AG04450 (cell line): ENCODE measurements around the gene ZDHHC7. TPM values are rescaled to one million over a fixed set of nuclear protein-coding genes. Genes with fewer than 3 reads are reported as not detected.

ENCODE experiments used
- CTCF ChIA-PET: fragments of 300-600, 350-600 bp; formaldehyde crosslinking; extraction: SDS; loops from one replicate; lab custom pipeline; 2022; ENCODE audit warnings: antibody characterized with exemption, inconsistent platforms; lab: Charles Lee
- POLR2A ChIA-PET: fragments of 350-600 bp; formaldehyde crosslinking; extraction: SDS; loops from one replicate; lab custom pipeline; 2021; ENCODE audit warnings: antibody characterized with exemption, inconsistent platforms; lab: Yijun Ruan, JAX
- DNase-seq: peaks from one replicate; pipeline ENCODE4 v3.0.0-alpha.2; 2011; ENCODE audit warnings: low read depth, low spot score
- H3K27ac ChIP-seq: one replicate; pipeline ENCODE4 v1.5.1; 2012; ENCODE audit warnings: low read depth, low read length, control low read depth
- H3K27me3 ChIP-seq: one replicate; pipeline ENCODE4 v1.6.0; 2012; ENCODE audit warnings: low read length; ENCODE audit not compliant: control insufficient read depth, insufficient read depth
- H3K4me3 ChIP-seq: 2 replicates; pipeline ENCODE4 v1.5.1; 2011; ENCODE audit warnings: mild to moderate bottlenecking, low read depth, low read length, control low read depth
- H3K9me3 ChIP-seq: 2 replicates; pipeline ENCODE4 v1.5.1; 2012; ENCODE audit warnings: low read length; ENCODE audit not compliant: control insufficient read depth, insufficient read depth
- CTCF ChIP-seq: IDR thresholded peaks from 2 replicates; pipeline ENCODE4 v1.5.1; 2011; ENCODE audit warnings: low read depth, low read length, control low read depth, inconsistent platforms
- polyA plus RNA-seq: library from polyadenylated mRNA; depleted of rRNA; stranded (reverse); fragments of >200 nt; gene quantifications from 2 replicates; pipeline ENCODE4 v1.2.3, GENCODE V29; 2011

Gene ZDHHC7
- polyA plus RNA-seq, 1 experiment, result 136 TPM

GRCh38 chr16:85015481-85016187 is 4.3 kb upstream of the ZDHHC7 start:
- Histone ChIP-seq H3K27me3 (peaks cover 5% of the 10 kb centered on the region), H3K4me3 (no peak overlapping the region), H3K27ac (no peak overlapping the region), H3K9me3 (no peaks in the 10 kb centered on the region)
- ChIA-PET CTCF (interaction anchor here (0.7 to 1.5 kb wide), 3 partner anchors 44 to 261 kb away, joined by 3 to 7 read pairs (median 3); no protein-coding TSS in a partner anchor), POLR2A (interaction anchor here (0.6 to 0.8 kb wide), 3 partner anchors 11 to 350 kb away, joined by 3 to 4 read pairs (median 3); no protein-coding TSS in a partner anchor)
- no peak for DNase-seq
- no peak for TF ChIP-seq CTCF

- TF ChIP-seq CTCF, result no peak
- peaks cover 5% of the 10 kb centered on the region for H3K27me3 ChIP-seq
- DNase-seq, result no peak
- H3K4me3 ChIP-seq, result no peak overlapping the region
- ChIA-PET CTCF (no interaction called here), POLR2A (no interaction called here)
- H3K27ac ChIP-seq, result no peak overlapping the region
- no peaks in the 10 kb centered on the region for H3K9me3 ChIP-seq
Measured at GRCh38 chr16:85014311-85014710, 3.0 kb upstream of the ZDHHC7 start.

- ChIA-PET CTCF (interaction anchor here (0.8 kb wide), 1 partner anchor 41 kb away, joined by 3 read pairs; no protein-coding TSS in a partner anchor), POLR2A (interaction anchor here (0.6 to 2.2 kb wide), 5 partner anchors 14 to 180 kb away, joined by 3 to 13 read pairs (median 9); partner anchors contain the start of gene KIAA0513)
- TF ChIP-seq CTCF, result no peak
- Histone ChIP-seq H3K27me3 (no peaks in the 10 kb centered on the region), H3K4me3 (peak overlapping the region; percentile 92), H3K9me3 (no peaks in the 10 kb centered on the region), H3K27ac (peak overlapping the region; percentile 98)
- no peak for DNase-seq
Measured at GRCh38 chr16:85011846-85012284, 530 bp upstream of the ZDHHC7 start.

GRCh38 chr16:85010446-85010930 is 847 bp downstream of the ZDHHC7 start:
- peak overlapping the region; percentile 61 for H3K27ac ChIP-seq
- DNase-seq, result no peak
- CTCF ChIA-PET, result interaction anchor here (0.8 kb wide), 1 partner anchor 39 kb away, joined by 4 read pairs; no protein-coding TSS in a partner anchor
- H3K9me3 ChIP-seq, result no peaks in the 10 kb centered on the region
- TF ChIP-seq CTCF, result no peak
- POLR2A ChIA-PET, result interaction anchor here (0.8 to 2.2 kb wide), 4 partner anchors 16 to 38 kb away, joined by 3 to 13 read pairs (median 10); partner anchors contain the start of gene KIAA0513
- peak overlapping the region; percentile 92 for H3K4me3 ChIP-seq
- no peaks in the 10 kb centered on the region for H3K27me3 ChIP-seq
